GM19035 (cell line): ENCODE results near the gene CTAGE15.
"Not testable (repeated sequence)": the region's sequence is repeated elsewhere in the genome, so short reads cannot be mapped to it uniquely, and the experiment has no call there.

ENCODE experiments used
- ATAC-seq: cut with Tn5 transposase; IDR thresholded peaks from one replicate; pipeline ENCODE4 v1.9.1; 2021; ENCODE audit not compliant: unreplicated experiment

The CTAGE15 gene, protein sequence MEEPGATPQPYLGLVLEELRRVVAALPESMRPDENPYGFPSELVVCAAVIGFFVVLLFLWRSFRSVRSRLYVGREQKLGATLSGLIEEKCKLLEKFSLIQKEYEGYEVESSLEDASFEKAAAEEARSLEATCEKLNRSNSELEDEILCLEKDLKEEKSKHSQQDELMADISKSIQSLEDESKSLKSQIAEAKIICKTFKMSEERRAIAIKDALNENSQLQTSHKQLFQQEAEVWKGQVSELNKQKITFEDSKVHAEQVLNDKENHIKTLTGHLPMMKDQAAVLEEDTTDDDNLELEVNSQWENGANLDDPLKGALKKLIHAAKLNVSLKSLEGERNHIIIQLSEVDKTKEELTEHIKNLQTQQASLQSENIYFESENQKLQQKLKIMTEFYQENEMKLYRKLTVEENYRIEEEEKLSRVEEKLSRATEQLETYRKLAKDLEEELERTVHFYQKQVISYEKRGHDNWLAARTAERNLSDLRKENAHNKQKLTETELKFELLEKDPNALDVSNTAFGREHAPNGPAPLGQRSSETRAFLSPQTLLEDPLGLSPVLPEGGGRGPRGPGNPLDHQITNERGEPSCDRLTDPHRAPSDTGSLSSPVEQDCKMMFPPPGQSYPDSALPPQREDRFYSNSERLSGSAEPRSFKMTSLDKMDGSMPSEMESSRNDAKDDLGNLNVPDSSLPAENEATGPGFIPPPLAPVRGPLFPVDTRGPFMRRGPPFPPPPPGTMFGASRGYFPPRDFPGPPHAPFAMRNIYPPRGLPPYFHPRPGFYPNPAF

DNA sequence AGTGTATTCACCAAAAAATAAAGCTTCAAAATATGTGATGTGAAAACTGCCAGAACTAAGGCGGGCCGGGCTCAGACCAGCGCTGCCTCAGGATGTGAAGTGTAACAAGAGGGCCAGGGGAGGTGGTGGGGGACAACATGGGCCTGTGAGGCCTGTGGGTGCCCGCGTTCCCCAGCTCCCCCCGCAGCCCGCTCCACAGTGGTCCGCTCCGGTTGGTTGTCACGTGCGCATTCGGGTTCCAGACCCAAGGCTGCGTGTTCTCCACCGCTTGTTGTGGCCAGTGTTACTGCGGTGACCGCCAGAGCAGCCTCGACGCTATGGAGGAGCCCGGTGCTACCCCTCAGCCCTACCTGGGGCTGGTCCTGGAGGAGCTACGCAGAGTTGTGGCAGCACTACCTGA, at the start of gene CTAGE15:
Gene CTAGE15 (plus strand): TSS at position 301 of the 400 bp plus-strand sequence. CDS start 17 bp downstream, at position 318.
- ATAC-seq = not testable (repeated sequence)

DNA sequence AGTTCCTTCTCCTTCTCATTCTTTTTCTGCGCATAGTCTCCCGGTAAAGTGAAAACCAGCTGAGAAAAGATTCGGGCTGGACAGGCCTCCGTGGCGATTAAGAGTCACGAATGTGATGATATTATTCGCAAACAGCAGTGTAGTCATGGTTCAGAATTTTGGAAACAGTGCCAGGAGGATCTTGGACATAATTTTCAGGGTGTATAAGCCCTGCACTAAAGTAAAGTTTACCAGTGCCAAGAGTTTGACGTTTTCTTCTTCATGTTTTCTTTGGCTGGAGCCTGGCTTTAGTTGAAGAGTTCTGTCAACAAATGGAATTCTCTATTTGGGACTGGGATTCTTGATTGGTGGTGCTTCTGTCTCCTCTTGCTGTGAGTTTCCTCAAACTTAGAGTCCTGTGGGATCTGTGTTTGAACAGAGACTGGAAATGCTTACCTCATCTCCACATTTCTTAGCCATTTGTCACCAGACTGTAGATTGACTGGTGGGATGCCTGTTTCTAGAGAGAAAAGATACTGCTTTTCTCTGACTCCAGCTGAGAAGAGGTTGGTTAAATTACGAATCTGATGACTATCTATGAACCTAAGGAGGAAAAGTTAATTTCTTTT, 49.2 kb upstream of the CTAGE15 start:
- ATAC-seq = not testable (repeated sequence)

DNA sequence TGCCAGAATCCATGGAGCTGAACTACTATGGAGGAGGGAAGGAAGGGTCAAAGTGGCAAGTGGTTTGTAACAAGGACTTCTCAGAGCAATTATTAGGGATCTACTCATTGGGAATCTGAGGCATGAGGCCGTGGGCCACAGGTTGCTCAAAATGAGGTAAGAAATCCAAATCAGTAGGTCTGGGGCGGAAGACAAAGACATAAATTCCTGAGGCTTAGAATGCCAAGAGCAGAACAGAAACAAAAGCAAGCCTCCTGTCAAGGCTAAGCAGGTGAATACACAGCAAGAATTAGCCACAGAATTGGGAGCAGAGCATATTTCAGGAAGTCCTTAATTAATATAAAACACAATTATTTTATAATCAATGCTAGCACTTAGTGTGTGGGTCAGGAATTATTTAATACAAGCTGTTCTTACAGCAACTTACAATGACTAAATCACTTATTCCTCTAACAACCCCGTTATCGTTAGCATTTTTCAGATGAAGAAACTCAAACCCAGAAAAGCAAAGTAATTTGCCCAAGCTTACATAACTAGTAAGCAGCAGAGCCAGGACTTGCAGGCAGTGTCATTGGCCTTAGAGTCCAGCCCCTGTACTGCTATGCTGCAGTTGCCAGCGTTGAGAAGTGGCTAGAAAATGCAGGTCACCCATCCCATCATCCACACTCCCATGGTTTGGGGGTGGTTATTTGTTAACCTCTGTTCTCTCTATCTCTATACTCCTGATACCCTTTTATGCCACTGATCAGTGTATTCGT, 40.3 kb upstream of the CTAGE15 start:
- not testable (repeated sequence) for ATAC-seq

DNA sequence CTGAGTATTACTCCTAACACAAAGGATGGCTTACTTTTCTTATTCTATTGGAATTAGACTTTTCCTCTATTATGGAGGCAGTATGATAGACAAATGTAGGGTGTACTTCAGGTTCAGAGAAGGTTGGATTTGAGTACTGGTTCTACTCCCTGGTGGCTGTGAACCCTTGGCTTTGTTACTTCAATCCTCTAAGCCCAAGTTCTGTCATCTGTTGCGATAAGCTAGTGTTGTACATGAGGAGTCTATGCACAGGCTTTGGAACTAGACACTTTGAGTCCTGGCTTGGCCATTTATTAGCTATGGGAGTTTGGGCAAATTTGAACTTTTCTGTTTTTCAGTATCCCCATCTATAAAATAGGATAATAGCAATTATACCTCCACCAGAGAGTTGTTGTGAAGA, 39.7 kb upstream of the CTAGE15 start:
- ATAC-seq = not testable (repeated sequence)

DNA sequence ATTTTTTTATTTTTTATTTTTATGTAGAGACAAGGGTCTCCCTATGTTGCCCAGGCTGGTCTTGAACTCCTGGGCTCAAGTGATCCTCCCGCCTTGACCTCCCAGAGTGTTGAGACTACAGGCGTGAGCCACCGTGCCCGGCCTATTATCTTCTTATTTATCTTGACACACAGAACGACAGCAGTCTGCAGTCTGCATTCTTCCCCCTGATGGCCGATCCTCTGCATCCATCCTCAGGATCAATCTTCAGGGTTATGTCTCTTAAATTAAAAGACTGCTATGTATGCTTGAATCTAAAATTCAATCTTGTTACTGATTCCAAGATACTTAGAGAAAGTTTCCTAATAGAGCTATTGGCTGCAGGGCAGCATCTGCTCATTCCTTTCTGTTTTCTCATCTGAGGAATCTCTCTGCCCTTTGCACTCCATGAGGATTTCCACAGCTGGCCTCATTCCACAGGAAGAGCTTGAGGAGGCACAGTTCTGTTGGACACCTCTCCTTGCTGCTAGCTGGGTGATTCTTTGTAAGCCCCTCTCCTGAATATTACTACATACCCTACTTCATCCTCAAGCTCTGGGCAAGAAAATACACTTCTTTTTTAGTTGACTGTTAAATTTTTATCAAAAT, 38.3 kb upstream of the CTAGE15 start:
- ATAC-seq = not testable (repeated sequence)

DNA sequence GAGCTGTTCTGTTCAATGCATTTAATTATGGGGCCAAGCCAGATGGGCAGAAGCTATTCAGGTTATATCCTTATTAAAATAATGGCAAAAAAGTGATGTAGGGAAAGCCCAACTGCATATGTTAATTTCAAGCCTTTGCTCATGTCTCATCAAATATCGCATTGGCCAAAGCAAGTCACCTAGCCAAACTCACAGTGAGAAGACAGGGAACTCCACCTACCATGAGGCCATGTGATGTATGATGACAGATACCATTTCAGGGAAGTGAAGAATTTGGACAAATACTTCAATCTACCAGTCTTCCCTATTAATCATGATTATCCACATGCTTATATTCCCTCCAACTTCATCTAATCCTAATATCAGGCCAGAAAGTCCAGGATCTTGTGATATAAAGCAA, 35.2 kb upstream of the CTAGE15 start:
- not testable (repeated sequence) for ATAC-seq

DNA sequence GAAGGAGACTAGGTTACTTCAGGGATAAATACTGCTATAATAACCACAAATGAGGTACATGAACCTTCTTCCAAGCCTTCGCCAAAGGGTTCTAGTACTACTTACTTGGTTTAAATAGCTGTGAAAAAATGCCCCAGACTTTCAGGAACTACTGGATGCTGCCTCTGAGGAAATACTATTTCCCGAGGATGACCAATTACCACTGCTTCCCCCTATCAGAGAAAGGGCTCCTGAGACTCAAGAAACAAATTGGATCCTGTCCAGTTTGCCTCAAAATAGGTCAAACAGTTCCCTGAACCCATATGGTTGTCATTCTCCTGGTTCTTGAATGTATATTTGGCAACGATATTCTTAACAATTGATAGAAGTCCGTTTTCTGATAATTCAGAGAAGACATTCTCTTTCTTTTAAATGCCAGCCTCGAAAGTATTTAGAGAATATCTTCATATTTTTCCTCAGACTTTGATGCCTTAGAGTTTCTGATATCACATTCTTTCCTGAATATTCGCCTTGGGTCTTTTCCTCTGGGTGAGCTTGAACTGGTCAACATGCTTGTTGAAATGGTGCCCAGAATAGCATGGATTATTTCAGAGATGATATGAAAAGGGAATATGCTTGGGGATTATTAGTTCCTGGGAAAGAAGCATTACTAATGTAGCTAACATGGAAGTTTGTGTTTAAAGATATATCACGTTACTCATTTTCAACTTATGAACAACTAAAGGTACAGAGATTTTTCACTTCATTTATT, 28.1 kb upstream of the CTAGE15 start:
- not testable (repeated sequence) for ATAC-seq

DNA sequence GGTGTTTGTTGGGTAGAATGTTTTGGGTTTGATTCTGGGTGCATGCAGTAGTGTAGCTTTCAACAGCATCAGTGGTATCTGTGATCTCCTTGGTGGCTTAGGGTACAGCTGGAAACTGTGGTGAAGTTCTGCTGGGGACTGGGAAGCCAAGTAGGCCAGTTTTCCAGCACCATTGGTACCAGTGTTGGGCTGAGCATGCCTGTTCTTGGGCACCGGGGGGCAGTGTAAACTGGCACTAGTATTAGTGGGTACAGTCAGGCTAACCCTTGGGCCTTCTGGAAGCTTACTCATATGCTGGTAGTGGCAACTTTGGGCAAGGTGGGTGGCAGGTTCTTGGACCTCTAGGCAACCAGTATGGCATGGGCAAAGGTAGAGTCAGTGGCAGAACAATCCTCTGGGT, 15.6 kb upstream of the CTAGE15 start:
- ATAC-seq = not testable (repeated sequence)

DNA sequence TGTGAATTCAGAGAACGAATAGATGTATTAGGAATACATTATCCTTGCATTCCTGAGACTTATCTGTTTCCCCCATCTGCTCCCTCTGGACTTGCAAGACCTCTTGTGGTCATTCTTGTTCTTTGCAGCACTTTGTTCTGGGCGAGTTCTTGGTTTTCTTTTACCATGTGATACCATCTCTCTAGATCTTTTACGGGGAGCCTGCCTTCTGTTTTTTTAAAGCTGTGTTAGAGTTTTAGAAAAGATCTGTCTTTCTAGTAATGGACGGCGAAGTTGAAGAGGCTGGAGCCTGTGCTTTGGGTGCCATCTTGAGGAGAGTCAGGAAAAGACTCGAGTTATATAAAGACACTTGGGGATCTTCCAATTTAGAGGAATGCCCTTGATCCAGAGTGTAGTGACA, 8.3 kb upstream of the CTAGE15 start:
- not testable (repeated sequence) for ATAC-seq

DNA sequence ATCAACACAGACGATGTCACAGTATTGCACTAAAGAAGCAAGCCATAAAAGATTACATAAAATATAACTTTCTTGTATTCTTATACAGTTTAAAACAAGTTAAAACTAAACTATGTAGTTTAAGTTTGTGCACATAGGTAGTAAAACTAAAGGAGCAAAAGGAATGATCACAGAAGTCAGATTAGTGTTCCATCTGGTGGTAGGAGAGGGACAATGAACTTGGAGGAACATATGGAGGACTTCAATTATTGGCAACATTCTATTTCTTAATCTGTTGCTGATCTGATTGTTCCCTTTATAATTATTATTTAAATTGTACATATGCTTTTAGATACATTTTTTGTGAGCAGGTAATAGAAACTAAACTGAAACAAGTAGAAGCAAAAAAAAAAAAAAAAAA, 5.6 kb upstream of the CTAGE15 start:
- not testable (repeated sequence) for ATAC-seq

DNA sequence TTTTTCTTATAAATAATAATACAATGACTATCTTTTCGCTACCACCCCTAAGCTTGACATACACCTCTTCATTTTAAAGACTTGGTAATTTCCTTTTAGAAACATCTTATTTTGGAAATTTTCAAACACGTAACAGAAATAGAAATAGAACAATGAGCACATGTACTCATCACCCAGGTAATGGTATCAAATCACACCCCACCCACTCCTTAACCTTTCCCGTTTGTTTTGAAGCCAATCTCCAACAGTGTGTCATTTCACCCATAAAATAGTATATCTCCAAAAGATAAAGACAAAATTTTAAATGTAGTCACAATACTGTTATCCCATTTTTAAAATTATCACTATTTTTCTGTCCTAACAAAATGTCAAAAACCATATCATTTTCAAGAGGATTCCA, 16.6 kb downstream of the CTAGE15 start:
- not testable (repeated sequence) for ATAC-seq

DNA sequence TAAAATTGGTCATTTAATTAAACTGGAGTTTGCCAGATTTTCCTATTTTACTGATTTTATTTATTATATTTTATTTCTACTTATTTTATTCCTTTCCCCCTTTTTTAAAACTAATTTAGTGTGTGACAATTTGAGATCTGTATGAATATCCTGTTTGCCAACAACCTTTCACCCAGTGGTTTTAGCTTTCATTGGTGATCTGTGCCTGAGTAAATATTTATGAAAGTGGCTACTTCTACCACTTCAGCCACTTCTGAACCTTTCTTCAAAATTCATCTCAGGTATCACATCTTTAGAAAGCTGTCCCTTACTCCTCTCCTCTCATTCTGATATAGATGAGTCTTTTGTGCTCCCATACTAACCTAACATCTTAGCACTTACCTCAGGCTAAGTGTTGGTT, 18.3 kb downstream of the CTAGE15 start:
- not testable (repeated sequence) for ATAC-seq

DNA sequence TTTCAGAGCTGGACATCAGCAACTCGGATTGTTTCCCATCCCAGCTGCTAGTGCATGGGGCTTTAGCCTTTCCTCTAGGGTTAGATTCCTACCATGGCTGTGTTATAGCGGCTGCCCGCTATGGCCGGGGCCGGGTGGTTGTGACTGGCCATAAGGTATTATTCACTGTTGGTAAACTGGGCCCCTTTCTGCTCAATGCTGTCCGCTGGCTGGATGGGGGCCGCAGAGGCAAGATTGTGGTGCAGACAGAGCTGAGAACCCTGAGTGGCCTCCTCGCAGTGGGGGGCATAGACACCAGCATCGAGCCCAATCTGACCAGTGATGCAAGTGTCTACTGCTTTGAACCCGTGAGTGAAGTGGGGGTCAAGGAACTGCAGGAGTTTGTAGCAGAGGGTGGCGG, 26.5 kb downstream of the CTAGE15 start:
- ATAC-seq = not testable (repeated sequence)

DNA sequence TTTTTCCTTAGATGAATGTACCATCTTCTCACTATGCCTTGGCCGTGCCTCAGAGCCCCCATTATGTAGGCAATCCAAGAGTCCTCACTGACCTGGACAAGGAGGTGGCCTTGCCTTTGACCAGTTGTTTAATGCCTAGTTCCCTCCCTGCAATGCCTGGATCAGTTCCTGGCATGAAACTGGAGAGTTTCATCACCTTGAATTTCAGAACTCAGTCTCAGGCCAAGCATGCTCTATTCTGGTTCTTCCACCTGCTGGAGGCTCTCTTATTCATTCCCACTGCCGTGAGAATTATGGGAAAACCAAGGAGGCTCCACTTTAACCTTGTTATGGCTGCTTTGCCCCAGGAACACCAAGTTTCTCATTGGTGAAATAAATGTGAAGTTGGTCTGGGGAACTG, 31.9 kb downstream of the CTAGE15 start:
- not testable (repeated sequence) for ATAC-seq

DNA sequence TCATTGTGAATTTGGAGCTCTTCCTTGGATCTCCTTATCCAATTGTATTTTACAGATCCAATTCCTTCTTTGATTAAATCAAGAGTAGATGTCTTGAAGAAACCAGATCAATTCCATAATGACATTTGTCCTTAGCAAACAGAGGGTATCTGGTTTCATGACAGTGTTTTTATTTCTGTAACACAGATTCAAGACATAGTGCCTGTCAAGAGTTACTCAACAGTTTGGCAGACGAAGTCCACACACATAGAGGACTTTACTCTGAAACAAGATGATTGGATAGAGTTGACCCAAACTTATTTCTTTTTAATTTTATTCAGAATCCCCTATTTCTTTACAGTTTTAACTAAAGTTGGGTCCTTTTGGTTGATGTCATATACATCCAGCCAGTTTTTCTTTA, 34.5 kb downstream of the CTAGE15 start:
- ATAC-seq = not testable (repeated sequence)

DNA sequence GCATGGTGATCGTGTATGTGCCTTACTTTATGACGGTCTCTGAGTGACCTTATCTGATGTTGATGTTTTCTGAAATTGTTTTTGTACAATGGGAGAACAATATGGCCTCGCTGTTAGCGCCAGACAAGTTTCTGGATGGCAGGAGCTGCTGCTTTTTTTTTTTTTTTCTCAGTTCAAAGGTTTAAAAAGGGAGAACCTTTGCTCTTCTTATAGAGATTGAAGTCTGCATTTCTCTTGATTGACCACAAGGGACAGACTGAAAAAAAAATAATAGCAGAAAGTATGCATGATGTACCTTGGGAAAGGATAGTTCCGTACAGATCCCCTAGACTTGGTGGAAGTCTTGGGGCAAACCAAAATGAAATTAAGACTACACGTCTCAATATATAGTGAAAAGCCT, 43.9 kb downstream of the CTAGE15 start:
- ATAC-seq = not testable (repeated sequence)

DNA sequence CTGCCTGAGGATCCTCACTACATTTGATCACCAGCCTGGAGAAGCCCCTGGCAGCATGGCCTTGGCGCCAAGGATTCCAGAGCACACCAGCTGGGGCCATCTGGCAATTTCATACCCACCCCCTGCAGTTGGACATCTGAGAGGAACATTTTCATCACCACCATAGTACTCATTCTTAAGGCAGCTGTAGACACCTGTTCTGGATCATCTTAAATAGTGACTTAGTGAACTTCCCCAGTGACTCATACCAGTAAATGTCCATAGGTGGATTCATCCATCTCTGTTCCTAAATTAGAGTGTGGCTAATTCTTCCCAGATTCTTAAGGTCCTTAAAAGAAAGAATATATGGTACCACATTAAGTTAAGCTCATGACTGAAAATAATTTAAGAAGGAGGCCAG, 45.6 kb downstream of the CTAGE15 start:
- ATAC-seq = not testable (repeated sequence)

DNA sequence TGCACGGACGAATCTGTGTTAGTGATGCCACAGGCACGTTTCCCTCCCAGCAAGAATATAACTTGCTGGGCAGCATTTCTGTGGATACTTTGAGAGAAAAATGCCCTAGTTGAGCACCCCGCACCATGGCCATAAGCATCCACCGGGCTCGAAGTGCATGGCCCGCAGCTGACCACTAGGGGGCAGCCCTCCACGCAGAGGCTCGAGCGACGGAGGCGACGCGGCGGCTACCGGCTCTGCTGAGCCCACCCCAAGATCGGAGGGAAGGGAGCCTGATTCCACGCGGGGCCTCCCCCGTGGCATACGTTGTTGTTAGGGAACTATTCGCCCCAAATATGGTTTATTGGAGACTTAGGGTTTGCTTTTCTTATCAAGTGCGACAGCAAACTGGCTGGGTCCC, 48.5 kb downstream of the CTAGE15 start:
- ATAC-seq = peak; percentile 27

DNA sequence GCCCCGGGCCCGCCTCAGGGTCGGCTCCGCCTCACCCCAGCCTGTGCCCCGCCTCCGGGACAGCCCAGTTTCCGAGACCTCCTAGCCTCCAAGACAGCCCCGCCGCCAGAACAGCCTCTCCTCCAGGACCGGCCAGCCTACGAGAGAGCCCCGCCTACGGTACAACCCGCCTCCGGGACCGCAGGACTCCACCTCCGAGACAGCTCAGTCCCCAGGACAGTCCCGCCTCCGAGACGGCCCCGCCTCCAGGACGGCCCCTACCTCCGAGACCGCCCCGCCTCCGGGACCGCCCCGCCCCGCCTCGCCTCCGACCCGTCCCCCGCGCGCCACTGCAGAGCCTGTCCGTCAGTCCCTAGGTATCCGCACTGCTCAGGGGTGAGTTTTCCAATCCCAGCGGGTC, 49.0 kb downstream of the CTAGE15 start, which contains the start of gene TCAF2:
Gene TCAF2 (plus strand): TSS at position 329 of the 400 bp plus-strand sequence.
- peak; percentile 80 for ATAC-seq

DNA sequence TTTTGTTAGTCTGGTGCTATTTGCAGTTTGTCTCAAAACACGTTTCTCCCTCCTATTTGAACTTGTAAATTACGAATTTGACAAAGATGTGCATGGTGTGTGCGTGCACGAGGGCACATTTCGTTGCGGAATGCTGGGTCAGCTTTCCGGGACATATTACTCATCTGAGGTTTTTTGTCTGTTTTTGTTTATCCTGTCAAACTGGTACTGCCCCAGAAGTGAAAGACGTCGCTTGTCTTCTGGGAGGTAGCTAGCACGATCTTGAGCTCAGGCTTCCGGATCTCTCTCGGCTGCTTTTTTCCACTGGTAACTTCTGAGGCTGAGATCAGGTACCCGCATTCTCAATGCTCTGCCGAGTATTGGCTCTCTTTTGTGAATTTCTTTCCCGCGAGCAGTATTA, 49.6 kb downstream of the CTAGE15 start:
- peak; percentile 39 for ATAC-seq
